HEK293T (cell line): ENCODE results near the gene HOXA3.

Experiments used
- CTCF ChIA-PET: fragments of 350-600 bp; formaldehyde crosslinking; extraction: SDS; loops from one replicate; lab custom pipeline; 2021; ENCODE audit warnings: antibody characterized with exemption, inconsistent platforms; lab: Yijun Ruan, JAX
- POLR2A ChIA-PET: fragments of 350-600 bp; formaldehyde crosslinking; extraction: SDS; loops from one replicate; lab custom pipeline; 2020; ENCODE audit warnings: antibody characterized with exemption, inconsistent platforms; lab: Yijun Ruan, JAX
- DNase-seq: peaks from one replicate; pipeline ENCODE4 v3.0.0; 2012; ENCODE audit warnings: mixed read lengths; ENCODE audit errors: extremely low spot score
- ARNT ChIP-seq: fragments of 450-650 bp; IDR thresholded peaks from 2 replicates; pipeline ENCODE4 v1.6.1; 2017; ENCODE audit warnings: mild to moderate bottlenecking
- BHLHE40 ChIP-seq: fragments of 450-650 bp; IDR thresholded peaks from 2 replicates; pipeline ENCODE4 v1.6.1; 2016; ENCODE audit warnings: mild to moderate bottlenecking, moderate library complexity, borderline replicate concordance
- CTBP1 ChIP-seq: fragments of 450-650 bp; IDR thresholded peaks from 2 replicates; pipeline ENCODE4 v1.6.1; 2016; ENCODE audit warnings: borderline replicate concordance
- ELF4 ChIP-seq: fragments of 450-650 bp; IDR thresholded peaks from 2 replicates; pipeline ENCODE4 v1.6.1; 2017; ENCODE audit warnings: antibody characterized with exemption
- FOXA1 ChIP-seq: fragments of 450-650 bp; IDR thresholded peaks from 2 replicates; pipeline ENCODE4 v1.6.1; 2016; ENCODE audit warnings: mild to moderate bottlenecking
- FOXK2 ChIP-seq: fragments of 450-650 bp; IDR thresholded peaks from 2 replicates; pipeline ENCODE4 v1.6.1; 2016; ENCODE audit warnings: mild to moderate bottlenecking
- FOXM1 ChIP-seq: fragments of 450-650 bp; IDR thresholded peaks from 2 replicates; pipeline ENCODE4 v1.6.1; 2017; ENCODE audit warnings: mild to moderate bottlenecking, borderline replicate concordance
- HDGF ChIP-seq: fragments of 450-650 bp; IDR thresholded peaks from 2 replicates; pipeline ENCODE4 v1.6.1; 2017; ENCODE audit warnings: antibody characterized with exemption, borderline replicate concordance
- L3MBTL2 ChIP-seq: fragments of 450-650 bp; conservative IDR thresholded peaks from 2 replicates; pipeline ENCODE4 v1.6.1; 2016; ENCODE audit warnings: mild to moderate bottlenecking
- LEF1 ChIP-seq: fragments of 450-650 bp; IDR thresholded peaks from 2 replicates; pipeline ENCODE4 v1.6.1; 2017; ENCODE audit warnings: mild to moderate bottlenecking, borderline replicate concordance
- NFRKB ChIP-seq: fragments of 450-650 bp; IDR thresholded peaks from 2 replicates; pipeline ENCODE4 v1.6.1; 2016; ENCODE audit warnings: mild to moderate bottlenecking, moderate library complexity
- SP1 ChIP-seq: fragments of 450-650 bp; IDR thresholded peaks from 2 replicates; pipeline ENCODE4 v1.6.1; 2017
- SUZ12 ChIP-seq: fragments of 450-650 bp; IDR thresholded peaks from 2 replicates; pipeline ENCODE4 v1.6.1; 2016; ENCODE audit warnings: mild to moderate bottlenecking
- TARDBP ChIP-seq: fragments of 450-650 bp; IDR thresholded peaks from 2 replicates; pipeline ENCODE4 v1.6.1; 2016
- ZNF384 ChIP-seq: fragments of 450-650 bp; IDR thresholded peaks from 2 replicates; pipeline ENCODE4 v1.6.1; 2016
- TF ChIP-seq, protein P1 (sequence below): fragments of 450-650 bp; IDR thresholded peaks from 2 replicates; pipeline ENCODE4 v1.6.1; 2016

HOXA3 gene

DNA sequence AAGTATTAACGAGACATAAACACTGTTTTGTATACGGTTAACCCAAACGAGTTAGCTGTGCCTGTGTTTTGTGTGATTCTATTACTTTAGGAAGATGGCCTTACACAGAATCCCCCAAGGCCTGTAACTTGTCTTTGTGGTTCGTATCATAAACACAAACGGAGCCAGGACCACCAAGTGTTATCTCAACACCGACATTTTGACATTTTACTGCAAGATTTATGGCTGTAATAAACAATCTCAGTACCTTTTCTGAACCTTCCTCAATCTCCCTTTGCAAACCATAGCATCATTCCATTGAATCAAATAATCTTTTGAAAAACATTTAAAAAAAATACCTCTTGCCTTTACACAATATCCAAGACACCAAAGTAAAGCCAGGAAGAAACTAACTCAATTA is 19.4 kb downstream of the HOXA3 start:
- no peak for TF ChIP-seq FOXA1
- TF ChIP-seq, protein P1, sequence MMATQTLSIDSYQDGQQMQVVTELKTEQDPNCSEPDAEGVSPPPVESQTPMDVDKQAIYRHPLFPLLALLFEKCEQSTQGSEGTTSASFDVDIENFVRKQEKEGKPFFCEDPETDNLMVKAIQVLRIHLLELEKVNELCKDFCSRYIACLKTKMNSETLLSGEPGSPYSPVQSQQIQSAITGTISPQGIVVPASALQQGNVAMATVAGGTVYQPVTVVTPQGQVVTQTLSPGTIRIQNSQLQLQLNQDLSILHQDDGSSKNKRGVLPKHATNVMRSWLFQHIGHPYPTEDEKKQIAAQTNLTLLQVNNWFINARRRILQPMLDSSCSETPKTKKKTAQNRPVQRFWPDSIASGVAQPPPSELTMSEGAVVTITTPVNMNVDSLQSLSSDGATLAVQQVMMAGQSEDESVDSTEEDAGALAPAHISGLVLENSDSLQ, result peak; percentile 93
- peak; percentile 82 for TF ChIP-seq CTBP1
- DNase-seq, result no peak
- ChIA-PET CTCF (interaction anchor here (1.5 kb wide), 1 partner anchor 9 kb away, joined by 4 read pairs; no protein-coding TSS in a partner anchor), POLR2A (interaction anchor here (1.3 to 1.9 kb wide), 2 partner anchors 11 to 20 kb away, joined by 5 to 6 read pairs; partner anchors contain the start of genes HOXA3 and HOXA5)

DNA sequence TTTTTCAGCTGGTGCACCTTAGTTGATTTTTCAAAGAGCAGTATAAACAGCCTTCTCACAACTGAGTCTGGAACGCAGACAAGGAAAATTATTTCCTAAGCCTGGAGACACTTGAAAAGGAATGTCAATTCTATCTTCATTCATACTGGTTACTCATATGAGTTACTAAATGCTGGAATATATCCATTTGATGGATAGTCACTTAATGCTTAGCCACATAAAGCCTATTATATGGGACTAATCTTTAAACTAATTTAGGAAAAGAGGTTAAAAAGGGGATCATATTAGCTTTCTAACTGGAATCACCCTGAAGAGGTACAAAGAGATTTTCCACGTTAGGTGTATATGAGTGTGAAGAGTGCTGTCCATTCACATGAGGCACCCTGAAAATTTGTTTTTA is 20.2 kb downstream of the HOXA3 start:
- POLR2A ChIA-PET, result interaction anchor here (0.9 to 5.3 kb wide), 7 partner anchors 11 to 35 kb away, joined by 3 to 103 read pairs (median 8); partner anchors contain the start of genes HOXA5 and HOXA7
- CTCF ChIA-PET, result interaction anchor here (1.4 kb wide), 1 partner anchor 47 kb away, joined by 3 read pairs; no protein-coding TSS in a partner anchor
- TF ChIP-seq SP1 (no peak), FOXK2 (no peak), ZNF384 (no peak), SUZ12 (no peak), L3MBTL2 (no peak), FOXM1 (no peak), BHLHE40 (no peak), ARNT (no peak), CTBP1 (no peak), NFRKB (no peak), ELF4 (no peak)
- TF ChIP-seq, protein P1, result no peak
- DNase-seq, result no peak

DNA sequence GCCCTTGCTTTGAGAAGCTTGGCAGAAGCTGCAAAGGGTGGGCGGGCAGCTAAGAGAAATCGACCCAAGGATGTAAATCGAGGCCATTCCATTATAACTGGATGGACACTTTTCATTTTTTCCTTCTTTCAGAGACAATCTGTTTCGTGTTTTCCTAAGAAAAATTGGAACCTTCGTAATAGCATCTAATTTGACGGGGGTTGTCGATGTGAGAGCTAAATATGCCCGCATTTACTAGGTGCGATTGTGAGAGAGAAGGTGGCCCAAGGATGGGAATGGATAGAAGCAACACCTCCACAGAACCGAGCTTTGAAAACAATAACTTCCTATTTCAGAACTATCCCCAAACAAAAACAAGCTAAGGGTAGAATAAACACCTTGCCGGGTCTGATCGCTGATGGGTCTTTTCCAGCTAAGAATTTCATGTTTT is 21.0 kb downstream of the HOXA3 start:
- POLR2A ChIA-PET, result interaction anchor here (0.8 to 5.3 kb wide), 18 partner anchors 10 to 1269 kb away, joined by 3 to 103 read pairs (median 4); partner anchors contain the start of genes HOXA5, HOXA7 and SKAP2
- DNase-seq, result no peak
- CTCF ChIA-PET, result interaction anchor here (1.4 kb wide), 1 partner anchor 48 kb away, joined by 3 read pairs; no protein-coding TSS in a partner anchor
- TF ChIP-seq, protein P1, result no peak
- no peak for TF ChIP-seq ZNF384
- TF ChIP-seq HDGF, result no peak
- TF ChIP-seq LEF1, result no peak
- TF ChIP-seq SP1, result no peak
- TF ChIP-seq SUZ12, result no peak
- TF ChIP-seq FOXA1, result no peak
- TF ChIP-seq TARDBP, result no peak
- TF ChIP-seq NFRKB, result no peak
- TF ChIP-seq CTBP1, result no peak
- no peak for TF ChIP-seq FOXM1
- no peak for TF ChIP-seq ARNT
- TF ChIP-seq FOXK2, result no peak

DNA sequence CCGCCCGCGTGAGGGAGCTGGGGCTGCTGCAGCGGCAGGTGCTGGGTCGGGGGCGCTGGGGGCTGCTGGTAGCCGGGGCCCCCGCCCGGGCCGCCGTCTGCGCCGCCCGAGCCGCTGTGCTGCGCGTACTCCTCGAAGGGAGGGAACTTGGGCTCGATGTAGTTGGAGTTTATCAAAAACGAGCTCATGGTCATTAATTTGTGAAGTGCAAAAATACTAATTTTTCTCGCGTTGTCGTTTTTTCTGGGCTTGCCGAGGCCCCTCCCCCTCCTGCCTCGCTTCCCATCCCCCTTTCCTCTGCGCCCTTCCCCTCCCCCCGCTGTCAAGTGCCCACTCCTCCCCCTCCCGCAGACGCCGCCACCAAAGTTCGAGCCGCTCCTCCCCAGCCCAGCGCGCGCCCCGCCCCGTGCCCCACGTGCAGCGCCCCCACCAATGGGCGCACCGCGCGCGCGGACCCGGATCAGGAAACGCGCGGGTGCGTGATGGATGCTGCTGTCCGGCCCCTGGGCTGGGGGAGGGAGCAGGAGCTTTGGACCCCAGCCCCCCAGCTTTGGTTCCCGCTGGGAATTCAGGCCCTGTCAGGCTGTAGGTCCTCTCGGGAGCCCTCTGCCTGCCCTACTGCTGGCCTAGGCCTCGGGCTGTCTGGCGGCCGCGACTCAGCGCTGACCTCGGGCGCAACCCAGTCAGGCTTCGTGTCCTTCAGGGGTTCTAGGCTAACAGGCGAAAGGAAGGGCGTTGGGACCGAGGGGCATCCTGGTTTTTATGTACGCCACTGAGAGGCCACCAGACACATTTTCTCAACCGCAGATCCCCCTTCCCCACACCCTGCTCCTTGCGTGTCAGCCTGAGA is 21.6 kb downstream of the HOXA3 start, which contains the start of gene HOXA4:
HOXA4 (minus strand) TSS at position 218 of the 850 bp plus-strand sequence; CDS start at position 194, 24 bp downstream.
- TF ChIP-seq BHLHE40 (no peak), ELF4 (no peak), NFRKB (no peak), HDGF (peak; percentile 69; the same call in 1 of the 2 replicates), L3MBTL2 (peak; percentile 83), FOXA1 (no peak), ZNF384 (no peak), SUZ12 (no peak), FOXM1 (no peak), ARNT (0 out of 2 replicates have a peak, but pooled peaks have one; percentile 37), FOXK2 (no peak)
- TF ChIP-seq, protein P1, result 0 out of 2 replicates have a peak, but pooled peaks have one; percentile 31
- POLR2A ChIA-PET, result interaction anchor here (0.7 to 5.3 kb wide), 19 partner anchors 10 to 1269 kb away, joined by 3 to 103 read pairs (median 4); partner anchors contain the start of genes HOXA5, HOXA7 and SKAP2
- CTCF ChIA-PET, result interaction anchor here (1.4 kb wide), 2 partner anchors 11 to 48 kb away, joined by 3 read pairs; no protein-coding TSS in a partner anchor
- peak; percentile 78 for DNase-seq

DNA sequence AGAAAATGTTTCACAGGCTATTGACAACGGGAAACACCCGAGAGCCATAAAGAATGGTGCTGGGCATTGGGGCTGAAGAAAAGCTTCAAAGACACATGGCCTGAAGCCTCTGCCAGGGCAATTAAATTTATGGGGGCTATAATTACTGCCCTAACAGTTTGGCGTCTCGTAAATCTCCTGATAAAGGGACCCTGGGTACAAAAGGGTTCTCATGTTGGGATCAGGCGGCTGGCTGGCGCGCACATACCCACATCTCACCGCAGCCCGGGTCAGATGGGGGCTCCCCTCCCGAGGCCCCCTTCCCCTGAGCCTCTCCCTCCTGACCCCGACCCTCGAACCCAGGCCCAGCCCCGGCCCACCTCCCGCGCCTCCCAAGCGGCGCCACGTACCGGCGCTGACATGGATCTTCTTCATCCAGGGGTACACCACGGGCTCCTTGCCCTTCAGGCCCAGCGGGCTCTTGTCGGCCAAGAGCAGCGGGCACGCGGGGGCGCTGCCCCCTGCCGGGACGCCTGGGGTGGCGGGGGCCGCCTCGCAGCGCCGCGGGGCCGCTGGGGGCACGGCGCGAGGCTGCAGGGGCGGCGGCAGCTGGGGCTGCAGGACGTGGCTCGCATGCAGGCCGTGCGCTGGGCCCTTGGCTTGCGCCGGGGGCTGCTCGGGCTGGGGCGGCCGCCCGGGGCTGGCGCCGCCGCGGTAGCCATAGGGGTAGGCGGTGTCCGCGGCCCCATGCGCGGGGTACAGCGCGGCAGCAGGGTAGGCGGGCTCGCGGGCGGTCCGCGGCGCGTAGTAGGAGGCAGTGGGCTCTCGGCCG is 22.4 kb downstream of the HOXA3 start:
- DNase-seq, result no peak
- POLR2A ChIA-PET, result interaction anchor here (1.9 to 5.3 kb wide), 3 partner anchors 11 to 19 kb away, joined by 8 to 103 read pairs (median 12); no protein-coding TSS in a partner anchor
- CTCF ChIA-PET, result interaction anchor here (1.4 kb wide), 1 partner anchor 10 kb away, joined by 3 read pairs; no protein-coding TSS in a partner anchor

More for the DNA sequence above, 22.4 kb downstream of the HOXA3 start:
- TF ChIP-seq ZNF384 (no peak), ARNT (peak; percentile 52; the same call in 1 of the 2 replicates), TARDBP (no peak), CTBP1 (peak; percentile 84), FOXM1 (0 out of 2 replicates have a peak, but pooled peaks have one; percentile 3), NFRKB (no peak), LEF1 (0 out of 2 replicates have a peak, but pooled peaks have one; percentile 68)
- TF ChIP-seq, protein P1, result peak; percentile 90
